GM12872 (cell line): ENCODE measurements around the gene MRPL36.

Experiments used
- CTCF ChIP-seq: IDR thresholded peaks from 3 replicates; pipeline ENCODE4 v1.5.1; 2011; ENCODE audit warnings: low read depth, mild to moderate bottlenecking, low read length, moderate library complexity; ENCODE audit not compliant: insufficient read depth

Gene MRPL36

GRCh38 chr5:1830571-1831228 lies 31.1 kb upstream of the MRPL36 start:
- TF ChIP-seq CTCF = no peak

- no peak for TF ChIP-seq CTCF
Observed at GRCh38 chr5:1827886-1828397, 28.3 kb upstream of the MRPL36 start.

- no peak for TF ChIP-seq CTCF
Observed at GRCh38 chr5:1827025-1827885, 27.6 kb upstream of the MRPL36 start.

- TF ChIP-seq CTCF = no peak
Observed at GRCh38 chr5:1826235-1826980, 26.8 kb upstream of the MRPL36 start.

GRCh38 chr5:1824903-1825841 lies 25.5 kb upstream of the MRPL36 start:
- TF ChIP-seq CTCF = no peak

GRCh38 chr5:1824109-1824821 lies 24.6 kb upstream of the MRPL36 start:
- TF ChIP-seq CTCF = no peak
